22Rv1 (cell line): Measurements from ENCODE around the gene HLA-DQA2.

Experiments used
- ZFX ChIP-seq: fragments of 450-650 bp; IDR thresholded peaks from 2 replicates; pipeline ENCODE4 v1.6.1; 2017; ENCODE audit warnings: antibody characterized with exemption, borderline replicate concordance
- TF ChIP-seq, protein P1 (sequence below): fragments of 450-650 bp; IDR thresholded peaks from 2 replicates; pipeline ENCODE4 v1.5.1; 2017; ENCODE audit warnings: mild to moderate bottlenecking

- TF ChIP-seq, protein P1, sequence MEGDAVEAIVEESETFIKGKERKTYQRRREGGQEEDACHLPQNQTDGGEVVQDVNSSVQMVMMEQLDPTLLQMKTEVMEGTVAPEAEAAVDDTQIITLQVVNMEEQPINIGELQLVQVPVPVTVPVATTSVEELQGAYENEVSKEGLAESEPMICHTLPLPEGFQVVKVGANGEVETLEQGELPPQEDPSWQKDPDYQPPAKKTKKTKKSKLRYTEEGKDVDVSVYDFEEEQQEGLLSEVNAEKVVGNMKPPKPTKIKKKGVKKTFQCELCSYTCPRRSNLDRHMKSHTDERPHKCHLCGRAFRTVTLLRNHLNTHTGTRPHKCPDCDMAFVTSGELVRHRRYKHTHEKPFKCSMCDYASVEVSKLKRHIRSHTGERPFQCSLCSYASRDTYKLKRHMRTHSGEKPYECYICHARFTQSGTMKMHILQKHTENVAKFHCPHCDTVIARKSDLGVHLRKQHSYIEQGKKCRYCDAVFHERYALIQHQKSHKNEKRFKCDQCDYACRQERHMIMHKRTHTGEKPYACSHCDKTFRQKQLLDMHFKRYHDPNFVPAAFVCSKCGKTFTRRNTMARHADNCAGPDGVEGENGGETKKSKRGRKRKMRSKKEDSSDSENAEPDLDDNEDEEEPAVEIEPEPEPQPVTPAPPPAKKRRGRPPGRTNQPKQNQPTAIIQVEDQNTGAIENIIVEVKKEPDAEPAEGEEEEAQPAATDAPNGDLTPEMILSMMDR: no peak
- TF ChIP-seq ZFX: no peak
Observed at GRCh38 chr6:32703347-32703746, 37.8 kb upstream of the HLA-DQA2 start.
